ENCODE results near the gene PRPS1L1.

DNA sequence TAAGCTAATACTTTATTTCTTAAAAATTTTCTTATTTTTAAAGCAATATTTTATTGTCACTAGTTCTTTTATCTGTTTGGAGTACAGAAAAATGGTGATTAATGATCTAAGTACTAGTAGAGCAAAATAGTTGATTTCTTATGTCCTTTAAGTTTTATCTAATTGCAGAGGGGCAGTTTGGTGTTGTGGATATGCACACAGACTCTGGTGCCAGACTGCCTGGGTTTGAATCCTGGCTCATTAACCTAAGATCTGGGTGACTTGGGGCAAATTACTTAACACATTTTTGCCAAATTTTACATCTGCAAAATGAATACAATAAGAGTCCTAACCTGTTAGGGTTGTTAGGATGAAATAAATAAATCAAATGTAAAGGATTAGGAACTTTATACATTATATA lies 10.7 kb upstream of the PRPS1L1 start:
- TF ChIP-seq, protein P1, sequence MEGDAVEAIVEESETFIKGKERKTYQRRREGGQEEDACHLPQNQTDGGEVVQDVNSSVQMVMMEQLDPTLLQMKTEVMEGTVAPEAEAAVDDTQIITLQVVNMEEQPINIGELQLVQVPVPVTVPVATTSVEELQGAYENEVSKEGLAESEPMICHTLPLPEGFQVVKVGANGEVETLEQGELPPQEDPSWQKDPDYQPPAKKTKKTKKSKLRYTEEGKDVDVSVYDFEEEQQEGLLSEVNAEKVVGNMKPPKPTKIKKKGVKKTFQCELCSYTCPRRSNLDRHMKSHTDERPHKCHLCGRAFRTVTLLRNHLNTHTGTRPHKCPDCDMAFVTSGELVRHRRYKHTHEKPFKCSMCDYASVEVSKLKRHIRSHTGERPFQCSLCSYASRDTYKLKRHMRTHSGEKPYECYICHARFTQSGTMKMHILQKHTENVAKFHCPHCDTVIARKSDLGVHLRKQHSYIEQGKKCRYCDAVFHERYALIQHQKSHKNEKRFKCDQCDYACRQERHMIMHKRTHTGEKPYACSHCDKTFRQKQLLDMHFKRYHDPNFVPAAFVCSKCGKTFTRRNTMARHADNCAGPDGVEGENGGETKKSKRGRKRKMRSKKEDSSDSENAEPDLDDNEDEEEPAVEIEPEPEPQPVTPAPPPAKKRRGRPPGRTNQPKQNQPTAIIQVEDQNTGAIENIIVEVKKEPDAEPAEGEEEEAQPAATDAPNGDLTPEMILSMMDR (IDR thresholded peaks at IDR 0.05), result no peak
- no peak for TF ChIP-seq POLR2A (IDR thresholded peaks at IDR 0.05)
- TF ChIP-seq POLR2AphosphoS5 (IDR thresholded peaks at IDR 0.05; ENCODE audit: insufficient read depth in 1 of 2, low read depth in 1 of 2), result no peak

All from vagina (tissue), 2 donors.